ENCODE results near the gene TEX52. TPM values are rescaled to one million over a fixed set of nuclear protein-coding genes. Genes with fewer than 3 reads are reported as not detected.
"Not testable (repeated sequence)": the region's sequence is repeated elsewhere in the genome, so short reads cannot be mapped to it uniquely, and the experiment has no call there.

TEX52 gene
- total RNA-seq, 1 donor from 2014 or later: not detected

DNA sequence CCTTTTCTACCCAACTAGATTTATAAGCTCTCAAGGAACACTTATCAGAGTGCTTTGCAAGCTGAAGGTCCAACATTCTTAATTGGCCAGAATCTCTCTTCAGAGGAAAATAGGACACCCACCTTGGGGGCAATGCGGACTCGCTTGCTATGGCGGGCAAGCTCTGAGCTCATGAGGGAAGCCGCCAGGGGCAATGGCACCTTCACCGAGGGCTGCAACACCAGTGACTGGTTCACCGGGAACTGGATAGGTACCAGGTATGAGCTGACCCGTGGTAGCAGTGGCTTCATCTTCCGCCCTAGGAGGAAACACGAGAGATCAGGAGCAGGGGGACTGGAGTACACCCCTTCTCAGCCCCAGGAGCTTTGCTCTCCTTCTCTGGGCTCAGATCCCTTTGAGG, 7.4 kb upstream of the TEX52 start:
- no peak for DNase-seq (ENCODE audit: low spot score)

DNA sequence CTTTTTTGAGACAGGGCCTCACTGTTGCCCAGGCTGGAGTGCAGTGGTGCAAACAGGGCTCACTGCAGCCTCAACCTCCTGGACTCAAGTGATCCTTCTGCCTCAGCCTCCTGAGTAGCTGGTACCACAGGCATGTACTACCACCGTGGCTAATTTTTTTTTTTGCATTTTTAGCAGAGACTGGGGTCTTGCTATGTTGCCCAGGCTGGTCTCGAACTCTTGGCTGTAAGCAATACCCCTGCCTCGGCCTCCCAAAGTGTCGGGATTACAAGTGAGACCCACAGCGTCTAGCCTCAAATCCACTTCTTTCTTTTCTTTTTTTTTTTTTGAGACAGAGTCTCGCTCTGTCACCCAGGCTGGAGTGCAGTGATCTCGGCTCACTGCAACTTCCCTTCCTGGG, 6.6 kb upstream of the TEX52 start:
- DNase-seq (ENCODE audit: low spot score): not testable (repeated sequence)

DNA sequence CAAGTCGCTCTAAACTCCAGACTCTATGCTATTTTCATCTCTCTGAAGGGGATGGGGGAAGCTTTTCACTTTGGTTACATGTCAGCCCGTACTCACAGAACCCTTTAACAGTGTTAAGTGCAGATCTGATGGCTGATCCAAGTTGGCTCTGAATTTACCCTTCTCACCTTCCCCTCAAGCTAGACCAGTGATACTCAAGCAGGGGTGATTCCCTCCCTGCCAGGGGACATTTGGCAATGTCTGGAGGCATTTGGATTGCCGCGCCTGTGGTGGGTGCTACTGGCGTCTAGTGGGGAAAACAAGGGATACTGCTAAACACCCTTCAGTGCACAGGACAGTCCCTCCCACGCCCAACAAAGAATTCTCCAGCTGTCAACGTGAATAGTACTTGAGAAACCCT, 6.0 kb upstream of the TEX52 start:
- no peak for DNase-seq (ENCODE audit: low spot score)

DNA sequence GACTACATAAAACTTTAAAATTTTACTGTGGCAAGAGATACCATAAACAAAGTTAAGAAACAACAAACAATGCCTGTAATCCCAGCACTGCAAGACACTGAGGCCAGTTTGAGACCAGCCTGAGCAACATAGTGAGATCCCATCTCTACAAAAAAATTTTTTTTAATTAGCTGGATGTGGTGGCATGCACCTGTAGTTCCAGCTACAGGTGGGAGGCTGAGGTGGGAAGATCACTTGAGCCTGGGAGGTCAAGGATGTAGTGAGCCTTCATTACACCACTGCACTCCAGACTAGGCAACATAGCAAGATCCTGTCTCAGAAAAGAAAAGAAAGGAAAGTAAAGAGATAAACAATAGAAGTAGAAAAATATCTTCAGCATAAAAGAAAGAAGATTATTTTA, 3.3 kb upstream of the TEX52 start:
- no peak for DNase-seq (ENCODE audit: low spot score)

DNA sequence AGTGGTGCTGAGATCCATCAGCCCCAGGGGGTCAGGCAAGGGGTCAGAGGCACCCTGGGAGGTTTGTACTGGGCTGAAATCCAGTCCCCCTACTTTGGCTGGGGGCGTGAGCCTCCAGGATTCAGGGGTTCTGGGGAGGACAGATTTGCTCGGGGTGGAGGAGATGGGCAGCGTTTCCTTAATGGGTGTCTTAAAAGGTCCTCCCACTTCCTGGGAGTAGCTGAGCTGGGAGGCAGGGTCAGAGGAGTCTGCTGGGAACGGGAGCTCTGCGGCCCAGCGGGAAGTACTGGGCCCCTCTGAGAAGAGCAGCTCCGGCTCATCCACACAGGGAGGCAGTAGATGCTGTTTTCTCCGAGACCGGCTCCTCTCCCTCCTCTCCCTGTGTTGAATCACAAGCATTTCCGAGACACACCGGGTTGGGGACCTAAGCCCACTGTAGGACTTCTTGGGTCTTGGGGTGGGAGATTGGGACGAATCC, 2.1 kb upstream of the TEX52 start:
- DNase-seq (ENCODE audit: low spot score): no peak

DNA sequence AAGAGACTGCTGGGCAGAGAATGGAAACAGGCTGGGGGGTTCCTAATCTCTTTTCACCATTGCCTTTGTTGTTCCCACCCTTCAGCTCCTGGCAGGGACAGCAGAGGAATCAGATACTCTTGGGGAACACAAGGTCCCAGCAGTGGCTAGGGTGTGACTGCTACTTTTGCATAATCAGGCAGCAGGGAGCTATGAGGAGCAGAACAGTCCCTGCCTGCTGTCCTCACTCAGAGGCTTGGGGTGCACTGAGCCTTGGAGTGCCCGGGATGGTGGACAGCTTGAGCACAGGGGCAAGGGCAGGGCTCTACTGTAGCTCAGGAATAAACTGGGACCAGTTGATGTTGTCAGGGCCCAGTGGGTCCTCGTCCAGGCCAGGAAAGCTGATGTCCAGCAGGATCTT, 1.5 kb upstream of the TEX52 start:
- DNase-seq (ENCODE audit: low spot score): no peak

DNA sequence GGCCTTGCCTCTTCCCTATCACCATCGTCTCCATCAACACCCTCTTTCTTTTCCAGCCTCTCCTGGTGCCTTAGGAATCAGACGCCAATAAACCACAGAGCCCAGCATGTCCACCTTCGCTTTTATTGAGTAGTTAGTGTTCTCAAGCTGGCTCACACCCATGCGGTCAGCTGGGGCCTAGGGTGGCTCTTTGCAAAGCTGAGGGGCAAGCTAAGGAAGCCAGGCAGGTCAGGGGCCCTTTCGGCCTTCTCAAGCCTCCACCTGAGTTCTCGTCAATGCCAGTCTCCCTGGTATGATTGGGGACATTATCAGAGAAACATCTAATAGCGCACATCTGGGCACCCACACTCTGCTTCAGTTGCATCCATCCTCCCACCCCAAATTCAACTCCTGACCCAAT, 737 bp upstream of the TEX52 start:
- DNase-seq (ENCODE audit: low spot score): no peak

DNA sequence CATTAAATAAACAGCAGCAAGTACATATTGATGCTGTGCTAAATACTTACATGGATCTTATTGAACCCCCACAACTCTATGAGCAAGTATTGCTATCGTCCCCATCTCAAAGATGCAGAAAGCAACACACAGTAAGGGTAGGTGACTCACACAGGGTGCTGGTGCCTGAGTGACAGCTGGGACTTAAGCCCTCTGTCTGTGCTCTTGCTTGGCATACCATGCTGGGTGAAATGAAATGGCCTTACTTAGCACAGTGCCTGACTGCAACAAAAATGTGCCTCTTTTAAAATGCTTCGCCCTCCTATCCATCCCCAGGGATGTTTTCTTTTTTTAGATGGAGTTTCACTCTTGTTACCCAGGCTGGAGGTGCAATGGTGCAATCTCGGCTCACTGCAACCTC, 788 bp downstream of the TEX52 start:
- DNase-seq (ENCODE audit: low spot score): no peak

DNA sequence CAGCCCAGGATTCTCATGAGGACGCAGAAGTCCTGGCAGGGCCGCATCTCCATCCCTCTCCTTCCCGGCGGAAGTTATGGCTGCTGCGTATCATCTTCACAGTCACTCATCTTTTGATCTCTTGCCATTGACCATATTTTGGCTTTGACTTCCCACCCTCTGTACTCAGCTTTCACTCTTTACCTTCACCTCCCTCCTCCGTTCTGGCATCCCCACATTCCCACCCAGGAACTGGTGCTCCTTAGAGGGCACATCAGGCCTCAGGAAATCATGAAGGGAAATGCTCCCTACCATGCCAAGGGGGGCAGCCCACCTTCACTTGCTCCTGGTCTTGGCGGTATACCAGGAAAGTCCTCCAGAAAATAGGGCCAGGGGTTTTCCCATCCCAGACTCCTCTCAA, 1.3 kb downstream of the TEX52 start:
- no peak for DNase-seq (ENCODE audit: low spot score)

DNA sequence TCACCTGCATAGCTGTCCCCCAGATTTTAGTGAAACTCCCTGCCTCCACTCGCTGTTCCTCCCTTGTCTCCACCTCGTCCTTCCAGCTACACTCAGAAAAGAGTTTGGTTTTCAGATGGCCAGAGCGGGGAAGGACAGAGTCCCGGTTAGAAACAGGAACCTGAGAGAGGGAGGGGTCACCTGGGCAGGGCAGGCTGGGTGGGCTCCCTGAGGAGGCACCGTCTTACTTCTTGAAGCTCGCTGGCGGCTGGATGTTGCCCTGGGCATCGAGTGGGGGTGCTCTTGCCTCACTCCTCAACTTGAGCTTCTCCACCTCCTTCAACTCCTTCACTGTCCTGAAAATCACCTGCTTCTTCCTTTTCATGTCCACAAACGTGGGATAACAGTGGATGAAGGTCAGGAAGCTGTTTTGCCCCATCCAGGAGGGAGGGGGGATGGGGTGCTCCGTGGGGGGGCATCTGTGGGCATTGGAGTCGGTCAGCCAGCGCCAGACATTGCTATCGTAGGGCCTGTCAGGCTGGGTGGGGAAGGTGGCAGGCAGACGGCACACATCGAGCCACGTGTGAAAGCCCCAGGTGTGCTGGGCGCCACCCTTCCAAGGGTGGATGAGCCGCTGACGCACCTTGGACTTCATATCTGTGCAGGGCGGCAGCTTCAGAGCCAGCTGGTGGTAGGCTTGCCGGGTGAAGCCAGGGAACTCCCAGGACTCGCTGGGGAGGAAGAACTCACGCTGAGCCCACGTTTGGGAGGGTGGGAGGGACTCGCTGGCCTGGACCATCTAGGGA, 2.0 kb downstream of the TEX52 start:
- DNase-seq (ENCODE audit: low spot score): no peak

DNA sequence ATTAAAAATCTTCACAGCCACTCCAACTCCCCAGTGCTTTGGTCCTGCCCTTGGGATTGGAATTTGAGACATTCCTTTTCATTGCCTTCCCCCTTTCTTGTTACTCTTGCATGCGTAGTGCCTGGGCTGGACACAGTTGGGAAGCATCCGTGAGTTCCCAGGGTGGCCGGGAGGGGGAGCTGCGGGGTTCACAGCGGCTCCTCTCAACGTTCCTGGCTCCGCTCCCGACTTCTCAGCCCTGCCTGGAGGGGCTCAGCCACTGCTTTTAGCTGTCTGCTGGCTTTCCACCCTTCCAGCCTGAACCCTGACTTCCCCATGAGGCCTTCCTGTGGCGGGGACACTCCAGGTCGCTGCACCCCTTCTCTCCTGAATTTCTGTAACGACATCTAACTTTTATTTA, 3.2 kb downstream of the TEX52 start:
- peak; percentile 72 for DNase-seq (ENCODE audit: low spot score)

DNA sequence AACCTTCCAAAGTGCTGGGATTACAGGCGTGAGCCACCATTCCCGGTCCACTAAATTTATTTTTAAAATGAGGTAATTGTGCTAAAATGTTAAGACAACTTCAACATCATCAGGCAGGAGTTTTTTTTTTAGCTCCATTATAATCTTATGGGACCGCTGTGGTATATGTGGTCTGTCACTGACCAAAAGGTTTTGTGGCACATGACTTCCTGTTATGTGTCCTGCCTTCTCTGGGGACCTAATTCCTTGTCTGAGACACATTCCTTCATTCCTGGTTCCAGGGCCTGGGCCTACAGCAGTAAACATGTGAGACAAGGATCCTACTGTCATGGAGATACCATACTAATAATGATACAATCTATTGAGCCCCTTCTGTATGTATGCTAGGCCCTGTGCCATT, 4.9 kb downstream of the TEX52 start:
- DNase-seq (ENCODE audit: low spot score): no peak

DNA sequence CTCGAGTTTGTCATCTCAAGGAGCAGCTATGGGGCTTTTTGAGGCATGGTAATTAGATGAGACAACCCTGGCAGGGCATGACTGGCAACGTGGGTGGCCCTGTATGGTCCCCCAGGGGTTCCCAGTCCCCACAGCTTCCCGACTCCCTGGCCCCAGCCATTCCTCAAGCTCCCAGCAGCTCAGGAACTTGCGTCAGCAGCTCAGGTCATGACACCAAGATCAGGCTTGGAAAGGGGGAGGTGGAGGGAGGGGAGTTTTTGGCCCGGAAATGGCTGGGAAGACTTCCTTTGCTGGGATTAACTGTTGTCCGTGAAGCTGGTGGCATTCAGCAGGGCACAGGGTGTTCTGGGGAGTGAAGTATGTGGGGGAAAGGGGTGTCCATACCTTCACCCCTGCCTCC, 11.6 kb downstream of the TEX52 start:
- DNase-seq (ENCODE audit: low spot score): no peak

DNA sequence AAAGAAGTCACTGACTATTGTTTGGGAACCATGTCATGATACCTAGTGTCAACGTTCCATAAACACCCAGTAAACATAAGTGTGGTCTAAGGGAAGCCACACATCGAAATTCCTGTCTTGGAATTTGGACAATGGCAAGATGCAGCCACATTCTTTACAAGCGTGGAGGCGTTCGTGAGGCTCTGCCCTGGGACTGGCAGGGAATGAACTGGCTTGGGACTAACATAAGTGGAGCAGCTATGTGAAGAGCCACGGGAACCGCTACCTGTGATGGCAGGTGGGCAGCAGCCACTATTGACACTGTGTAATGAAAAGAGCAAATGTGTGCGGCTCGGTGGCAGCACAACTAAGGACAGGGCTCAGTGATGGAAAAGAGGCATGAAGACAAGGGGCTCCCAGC, 12.1 kb downstream of the TEX52 start:
- no peak for DNase-seq (ENCODE audit: low spot score)

DNA sequence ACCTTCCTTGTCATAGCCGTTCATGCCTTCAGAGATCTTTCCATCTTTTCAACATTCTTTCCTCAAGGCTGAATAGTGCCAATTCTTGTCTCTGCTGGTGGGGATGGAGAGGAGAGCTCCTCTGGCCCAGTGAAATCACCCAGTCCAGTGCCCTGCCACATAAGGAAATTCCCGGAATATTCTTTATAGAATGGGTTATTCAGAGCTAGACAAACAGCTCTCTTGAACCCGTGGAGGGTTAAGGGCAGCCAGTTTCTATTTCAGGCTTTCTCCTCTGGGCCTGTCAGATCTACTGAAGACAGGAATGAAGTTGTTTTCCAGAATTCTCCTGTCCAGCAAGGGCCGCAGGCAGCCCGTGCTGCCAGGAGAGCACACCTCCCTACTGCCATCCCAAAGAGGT, 13.9 kb downstream of the TEX52 start:
- DNase-seq (ENCODE audit: low spot score): no peak

DNA sequence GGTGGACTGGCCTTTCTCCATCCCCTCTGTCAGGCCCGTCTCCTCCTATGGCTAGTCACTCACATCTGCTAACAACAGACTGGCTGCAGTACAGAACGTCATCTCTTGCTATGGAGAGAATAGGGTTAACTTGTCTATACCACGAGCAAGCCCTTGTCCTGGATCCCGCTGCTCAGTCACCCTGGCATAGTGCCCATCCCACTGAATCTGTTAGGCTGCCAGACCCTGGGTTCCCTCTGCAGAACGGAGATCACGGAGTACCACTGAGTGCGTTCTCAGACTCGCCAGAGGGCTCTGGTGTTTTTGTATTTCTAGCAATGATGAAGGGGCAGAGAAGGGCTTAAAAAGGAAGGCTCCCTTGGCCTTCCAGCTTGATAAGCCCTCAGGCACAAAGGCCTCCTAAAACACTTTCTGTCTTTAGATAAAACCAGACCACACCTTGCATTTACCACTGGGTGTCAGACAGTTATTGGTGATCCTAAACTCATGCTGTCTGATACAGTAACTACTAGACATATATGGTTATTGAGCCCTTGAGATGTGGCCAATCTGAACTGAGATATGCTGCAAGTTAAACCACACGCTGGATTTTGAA, 15.7 kb downstream of the TEX52 start:
- no peak for DNase-seq (ENCODE audit: low spot score)

DNA sequence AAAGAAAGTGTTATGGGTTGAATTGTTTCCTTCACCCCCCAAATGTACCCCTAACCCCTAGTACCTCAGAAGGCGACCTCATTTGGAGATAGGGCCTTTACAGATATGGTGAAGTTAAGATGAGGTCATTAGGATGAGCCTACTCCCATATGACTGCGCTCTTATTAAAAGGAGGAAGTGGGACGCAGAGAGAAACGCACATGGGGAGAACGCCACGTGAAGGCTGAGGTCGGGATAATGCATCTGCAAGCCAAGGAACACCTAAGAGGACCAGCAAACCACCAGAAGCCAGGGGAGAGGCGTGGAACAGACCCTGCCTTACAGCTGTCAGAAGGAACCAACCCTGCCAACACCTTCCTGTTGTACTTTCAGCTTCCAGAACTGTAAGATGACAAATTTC, 20.3 kb downstream of the TEX52 start:
- no peak for DNase-seq (ENCODE audit: low spot score)

DNA sequence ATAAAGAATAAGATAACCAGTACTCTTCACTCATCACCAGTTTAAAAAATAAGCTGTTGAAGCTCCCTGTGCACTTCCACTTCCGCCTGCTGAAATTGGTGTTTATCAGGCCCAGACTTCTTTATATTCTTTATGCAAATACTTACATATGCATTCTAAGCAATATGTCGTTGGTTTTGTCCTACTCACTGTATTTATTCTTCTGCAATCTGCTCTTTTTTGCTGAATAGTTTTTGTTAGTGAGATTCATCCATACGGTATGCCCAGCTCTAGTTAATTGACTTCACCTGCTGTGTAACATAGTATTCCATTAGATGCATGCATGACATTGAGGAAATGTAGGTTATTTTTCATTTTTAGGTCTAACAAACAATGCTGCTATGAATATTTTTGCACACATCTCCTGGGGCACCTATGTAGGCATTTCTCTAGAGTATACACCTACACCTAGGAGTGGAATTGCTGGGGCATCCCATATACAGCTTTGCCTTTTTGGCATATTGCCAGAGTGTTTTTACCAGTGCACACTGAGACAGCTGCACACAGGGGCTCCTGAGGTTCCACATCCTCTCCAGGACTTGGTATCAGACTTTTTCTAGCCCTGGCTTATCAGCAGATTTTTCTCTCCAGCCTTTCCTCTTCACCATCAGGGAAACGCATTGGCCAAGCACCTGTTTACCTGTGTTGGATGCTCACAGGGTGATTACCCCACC, 21.0 kb downstream of the TEX52 start:
- DNase-seq (ENCODE audit: low spot score): no peak

DNA sequence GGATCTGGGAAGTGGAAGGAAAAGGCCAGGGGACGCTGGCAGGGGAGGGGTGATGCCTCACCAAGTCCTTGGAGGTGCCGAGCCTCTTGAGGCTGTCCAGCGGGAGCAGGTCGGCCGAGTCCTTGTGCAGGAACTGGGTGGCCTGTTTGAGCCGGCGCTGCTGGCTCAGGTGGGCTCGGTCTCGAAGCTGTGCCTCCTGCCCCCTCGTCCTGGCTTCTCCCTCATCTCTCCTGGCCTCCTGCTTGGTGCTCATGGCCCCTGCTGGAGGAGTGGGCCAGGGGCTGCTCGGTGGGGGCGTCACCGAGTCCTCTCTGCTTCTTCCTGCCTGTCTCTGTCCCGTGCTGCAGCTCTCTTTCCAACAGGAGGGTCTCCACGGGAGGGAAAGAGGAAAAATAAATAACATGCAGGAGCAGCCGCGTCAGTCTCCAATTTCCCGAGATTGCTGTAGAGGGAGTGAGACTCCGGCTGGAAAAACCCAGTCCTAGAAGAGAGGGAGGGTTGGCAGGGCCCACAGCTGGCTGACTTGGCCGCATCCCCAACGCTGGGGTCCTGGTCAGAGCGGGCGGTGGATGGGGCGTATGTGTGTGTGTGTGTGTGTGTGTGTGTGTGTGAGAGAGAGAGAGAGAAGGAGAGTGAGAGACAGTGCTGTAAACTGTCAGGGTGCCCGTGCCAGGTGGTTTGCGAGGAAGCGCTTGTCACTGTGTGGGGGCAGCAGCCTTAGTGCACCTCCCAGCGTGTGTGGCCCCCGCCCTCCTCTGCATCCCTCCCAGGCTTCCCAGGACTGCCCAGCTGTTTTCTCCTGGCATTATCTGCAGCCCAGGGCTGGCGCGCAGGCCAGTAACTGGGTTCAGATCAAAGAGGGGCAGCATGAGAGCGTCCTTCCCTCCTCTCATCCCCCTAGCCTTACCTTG, 22.0 kb downstream of the TEX52 start, which contains the start of gene NRIP2:
Gene NRIP2, minus strand, starts transcription at position 455 of the 911 bp plus-strand sequence. Its CDS starts 52 bp downstream, at position 403.
- no peak for DNase-seq (ENCODE audit: low spot score)

DNA sequence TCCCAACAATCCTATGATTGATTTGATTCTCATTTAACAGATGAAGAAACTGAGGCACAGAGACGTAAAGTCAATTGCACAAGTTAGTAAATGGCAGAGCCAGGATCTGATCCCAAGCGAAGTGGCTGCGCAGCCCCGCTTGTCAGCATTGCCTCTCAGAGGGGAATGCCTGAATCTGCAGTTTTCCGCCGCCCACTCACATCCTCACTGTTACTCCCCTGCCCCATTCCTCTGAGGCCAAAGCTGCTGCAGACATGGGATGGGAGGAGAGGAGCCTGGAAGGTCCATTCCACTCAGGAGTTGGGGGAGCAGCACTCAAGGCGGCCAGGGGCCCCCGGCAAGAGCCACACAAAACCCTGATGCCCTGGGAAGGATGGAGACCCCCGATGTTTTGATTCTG, 23.0 kb downstream of the TEX52 start:
- DNase-seq (ENCODE audit: low spot score): no peak

DNA sequence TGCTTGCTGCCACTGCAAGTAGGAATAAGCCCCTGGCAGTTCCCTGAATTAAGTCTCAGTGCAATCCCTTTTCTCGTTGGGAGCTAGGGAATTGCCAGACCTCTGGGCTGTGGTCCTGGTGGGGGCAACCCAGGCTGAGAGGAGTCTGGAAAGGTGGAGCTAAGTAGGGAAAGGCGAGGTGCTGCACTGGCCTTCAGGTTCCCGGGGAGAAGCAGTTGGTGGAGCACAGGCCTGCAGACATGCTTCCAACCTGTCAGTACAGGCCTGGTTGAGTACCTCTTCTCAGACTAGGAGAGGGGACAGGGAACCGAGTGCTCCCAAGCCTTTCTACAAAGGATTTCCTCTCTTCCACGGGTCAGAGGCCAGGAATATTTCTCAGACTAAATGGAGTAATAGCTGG, 23.5 kb downstream of the TEX52 start:
- DNase-seq (ENCODE audit: low spot score): no peak
